GM21717 (cell line): ENCODE data around the gene UBE2B.
"Not testable (repeated sequence)": the region's sequence is repeated elsewhere in the genome, so short reads cannot be mapped to it uniquely, and the experiment has no call there.

Experiments
- ATAC-seq: cut with Tn5 transposase; IDR thresholded peaks from one replicate; pipeline ENCODE4 v1.9.1; 2021; ENCODE audit warnings: mild to moderate bottlenecking, moderate library complexity; ENCODE audit not compliant: unreplicated experiment

Gene UBE2B

GRCh38 chr5:134370871-134371833 lies at the start of gene UBE2B:
Gene UBE2B (plus strand): TSS chr5:134371569. CDS start chr5:134371596, 27 bp downstream.
- ATAC-seq = peak; percentile 71

DNA sequence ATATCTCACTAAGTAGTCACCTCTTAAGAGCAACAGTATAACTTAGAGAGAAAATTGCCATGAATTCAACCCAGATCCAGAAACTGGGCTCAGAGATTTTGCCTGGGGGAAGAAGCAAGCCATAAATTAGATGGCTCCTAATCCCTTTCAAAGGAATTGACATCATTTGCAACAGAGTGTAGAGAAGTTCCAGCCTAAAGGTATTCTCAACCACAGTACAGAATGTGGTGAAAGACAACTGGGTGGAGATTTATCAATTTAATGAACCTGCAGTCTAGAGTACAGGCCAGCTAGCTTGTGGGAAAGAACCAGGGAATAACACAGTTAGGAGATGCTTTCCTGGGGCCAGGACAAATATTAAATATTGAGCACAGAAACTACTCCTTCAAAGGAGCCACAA lies 44.0 kb upstream of the UBE2B start:
- ATAC-seq = no peak

DNA sequence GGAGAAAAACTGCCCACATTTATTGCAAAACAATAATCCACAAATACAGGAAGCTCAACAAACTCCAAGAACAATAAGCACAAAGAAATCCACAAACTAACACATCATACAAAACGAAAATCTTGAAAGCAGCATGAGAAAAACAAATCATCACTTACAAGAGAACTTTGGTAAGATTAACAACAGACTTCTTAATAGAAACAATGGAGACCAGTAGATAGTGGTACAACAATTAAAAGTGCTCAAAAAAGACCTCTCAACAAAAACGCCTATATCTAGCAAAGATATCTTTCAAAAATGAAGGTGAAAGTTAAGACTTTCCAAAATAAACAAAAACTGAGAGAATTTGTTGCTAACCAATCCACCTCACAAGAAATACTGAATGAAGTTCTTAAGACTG lies 42.8 kb upstream of the UBE2B start:
- ATAC-seq = no peak

DNA sequence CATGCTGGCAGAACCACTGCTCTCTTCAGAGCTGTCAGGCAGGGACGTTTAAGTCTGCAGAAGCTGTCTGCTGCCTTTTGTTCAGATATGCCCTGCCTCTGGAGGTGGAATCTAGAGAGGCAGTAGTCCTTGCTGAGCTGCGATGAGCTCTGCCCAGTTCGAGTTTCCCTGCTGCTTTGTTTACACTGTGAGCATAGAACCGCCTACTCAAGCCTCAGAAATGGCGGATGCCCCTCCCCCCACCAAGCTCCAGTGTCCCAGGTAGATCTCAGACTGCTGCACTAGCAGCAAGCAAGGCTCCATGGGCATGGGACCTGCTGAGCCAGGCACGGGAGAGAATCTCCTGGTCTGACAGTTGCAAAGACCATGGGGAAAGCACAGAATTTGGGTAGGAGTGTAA lies 34.5 kb upstream of the UBE2B start:
- not testable (repeated sequence) for ATAC-seq

DNA sequence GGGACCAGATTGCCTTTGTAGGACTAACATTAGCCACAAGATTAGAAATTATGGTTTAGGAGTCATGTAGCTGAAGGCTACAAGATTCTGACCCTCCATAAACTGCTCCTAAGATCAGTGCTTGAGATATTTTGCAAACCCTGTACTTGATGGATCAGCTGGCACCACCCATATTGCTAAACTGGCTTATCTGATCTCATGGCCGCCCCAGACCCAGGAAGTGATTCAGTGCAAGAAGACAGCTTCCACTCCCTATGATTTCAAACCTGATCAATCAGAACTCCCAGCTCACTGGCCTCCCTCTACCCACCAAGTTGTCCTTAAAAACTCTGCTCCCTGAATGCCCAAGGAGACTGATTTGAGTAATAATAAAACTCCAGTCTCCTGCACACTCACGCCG lies 27.9 kb upstream of the UBE2B start:
- not testable (repeated sequence) for ATAC-seq

GRCh38 chr5:134345476-134345875 lies 25.9 kb upstream of the UBE2B start:
- ATAC-seq = not testable (repeated sequence)

DNA sequence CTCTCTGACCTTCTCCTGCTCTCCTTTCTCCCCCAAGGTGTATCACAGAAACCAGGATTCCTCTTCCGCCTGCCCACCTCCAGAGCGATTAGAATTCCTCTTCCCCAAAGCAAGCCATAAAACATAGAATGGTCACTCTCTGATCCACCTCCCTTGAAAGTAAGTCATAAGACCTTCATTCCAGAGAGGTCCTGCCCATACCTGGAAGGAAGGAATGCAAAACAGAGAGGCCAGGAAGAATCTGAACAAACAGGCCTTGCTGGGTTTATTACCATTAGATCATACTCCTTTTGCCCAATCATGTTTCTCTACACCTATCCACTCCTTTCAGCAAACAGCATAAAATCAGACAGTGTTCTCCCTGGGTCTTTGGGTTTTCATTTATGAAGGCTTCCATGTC lies 25.4 kb upstream of the UBE2B start:
- ATAC-seq = no peak

DNA sequence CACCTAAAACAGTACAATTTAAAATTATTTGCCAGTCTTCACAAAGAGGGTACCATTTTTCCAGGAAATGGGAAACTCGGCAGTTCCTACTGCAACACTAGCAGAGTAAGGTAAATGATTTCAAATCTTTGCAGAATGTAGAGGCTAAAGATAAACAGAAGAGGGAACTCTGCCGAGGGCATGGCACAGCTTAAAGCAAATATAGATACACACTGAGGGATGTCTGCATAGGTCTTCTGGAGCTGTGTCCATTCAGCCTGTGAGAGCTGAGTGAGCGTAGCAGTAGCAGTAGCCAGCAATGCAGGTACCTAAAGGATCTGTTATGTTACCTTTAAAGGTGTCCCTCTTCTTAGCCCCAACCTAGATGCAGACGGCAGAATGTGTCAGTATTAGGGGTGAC lies 21.9 kb upstream of the UBE2B start:
- ATAC-seq = no peak

- ATAC-seq = no peak
Observed at GRCh38 chr5:134355681-134356080, 15.7 kb upstream of the UBE2B start.

- ATAC-seq = no peak
Observed at GRCh38 chr5:134365604-134366003, 5.8 kb upstream of the UBE2B start.

GRCh38 chr5:134370311-134370870 lies 978 bp upstream of the UBE2B start:
- ATAC-seq = no peak

DNA sequence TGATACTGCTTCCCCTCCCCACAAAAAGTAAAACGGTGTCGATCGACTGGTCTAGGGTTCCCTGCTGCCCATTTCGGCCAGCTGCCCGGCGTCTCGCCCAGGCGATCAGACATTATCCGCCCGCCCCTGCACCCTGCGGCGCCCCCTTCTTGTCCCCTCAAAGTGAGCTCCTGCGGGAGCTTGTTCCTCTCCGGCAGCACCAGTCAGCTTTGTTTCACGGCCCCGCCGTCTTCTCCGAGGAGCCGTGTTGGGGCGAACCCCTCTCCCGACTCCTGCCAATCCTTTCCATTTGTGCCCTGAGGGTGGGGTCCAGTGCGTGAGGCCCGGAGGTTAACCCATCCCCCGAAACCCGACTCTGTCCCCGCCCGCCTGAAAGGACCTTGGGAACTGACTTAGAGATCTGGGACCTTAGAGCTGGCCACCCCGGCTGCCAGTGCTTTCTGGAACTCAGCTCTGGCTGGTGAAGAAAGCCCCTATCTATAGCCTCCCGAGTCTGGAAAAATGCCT lies 518 bp downstream of the UBE2B start:
- no peak for ATAC-seq

GRCh38 chr5:134373633-134374032 lies 2.3 kb downstream of the UBE2B start:
- not testable (repeated sequence) for ATAC-seq

- no peak for ATAC-seq
Observed at GRCh38 chr5:134374232-134374631, 2.9 kb downstream of the UBE2B start.

DNA sequence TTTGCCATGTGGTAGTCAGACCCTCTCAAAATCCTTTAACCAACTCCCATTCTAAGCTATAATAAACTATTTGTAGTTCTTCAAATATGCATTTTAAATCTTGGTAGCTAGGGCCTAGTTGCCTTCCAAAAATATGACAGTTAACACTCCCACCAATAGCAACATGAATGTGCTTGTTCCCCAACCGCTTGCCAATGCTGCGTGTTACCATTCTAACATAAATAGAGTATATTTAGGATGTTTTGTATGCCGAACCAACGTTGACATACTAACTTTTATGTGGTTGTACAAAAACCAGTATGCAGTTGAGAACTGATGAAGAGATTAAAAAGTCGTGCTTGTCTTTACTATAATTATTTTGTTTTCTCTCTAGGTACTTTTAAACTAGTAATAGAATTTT lies 9.0 kb downstream of the UBE2B start:
- ATAC-seq = no peak

GRCh38 chr5:134382204-134382603 lies 10.8 kb downstream of the UBE2B start:
- not testable (repeated sequence) for ATAC-seq

- ATAC-seq = no peak
Observed at GRCh38 chr5:134383980-134384697, 12.8 kb downstream of the UBE2B start.

DNA sequence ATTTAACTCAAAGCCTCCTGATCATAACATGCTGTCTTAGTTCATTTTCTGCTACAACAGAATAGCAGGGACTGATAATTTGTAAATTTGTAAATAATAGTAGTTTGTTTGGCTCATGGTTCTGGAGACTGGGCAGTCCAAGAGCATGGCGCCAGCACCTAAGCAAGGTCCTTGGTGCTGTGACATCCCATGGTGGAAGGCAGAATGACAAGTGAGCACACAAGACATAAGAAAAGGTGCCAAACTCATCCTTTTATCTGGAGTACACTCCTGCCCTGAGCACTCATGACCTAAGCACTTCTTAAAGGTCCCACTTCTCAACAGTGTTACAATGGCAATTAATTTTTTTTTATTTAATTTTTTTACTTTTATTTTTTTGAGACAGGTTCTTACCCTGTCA lies 16.1 kb downstream of the UBE2B start:
- no peak for ATAC-seq

GRCh38 chr5:134392301-134392700 lies 20.9 kb downstream of the UBE2B start:
- ATAC-seq = no peak

GRCh38 chr5:134394932-134395331 lies 23.6 kb downstream of the UBE2B start:
- ATAC-seq = no peak

DNA sequence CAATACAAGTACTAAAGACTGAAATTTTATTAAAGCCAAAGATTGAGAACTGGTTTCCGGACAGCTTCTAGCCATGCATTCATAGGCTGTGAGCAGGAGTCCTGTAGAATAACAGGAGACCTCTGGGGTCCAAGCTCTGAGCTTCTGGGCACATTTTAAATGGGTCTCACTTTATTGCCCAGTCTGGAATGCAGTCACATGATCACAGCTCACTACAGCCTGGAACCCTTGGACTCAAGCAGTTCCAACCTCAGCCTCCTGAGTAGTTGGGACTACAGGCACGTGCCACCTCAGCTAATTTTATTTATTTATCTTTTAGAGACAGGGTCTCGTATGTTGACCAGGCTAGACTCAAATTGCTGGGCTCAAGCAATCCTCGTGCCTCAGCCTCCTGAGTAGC lies 24.9 kb downstream of the UBE2B start:
- no peak for ATAC-seq
